Measurements from ENCODE around the gene ARHGAP24. TPM values are rescaled to one million over a fixed set of nuclear protein-coding genes. Genes with fewer than 3 reads are reported as not detected.
"Not testable (repeated sequence)": the region's sequence is repeated elsewhere in the genome, so short reads cannot be mapped to it uniquely, and the experiment has no call there.

The ARHGAP24 gene
- total RNA-seq, 1 donor from 2014 or later, result not detected

GRCh38 chr4:85482010-85482738 lies 7.2 kb downstream of the ARHGAP24 start:
- intact Hi-C loops (cut with micrococcal nuclease), result no loop called here

- intact Hi-C loops (cut with micrococcal nuclease), result no loop called here
Measured at GRCh38 chr4:85486425-85487086, 11.6 kb downstream of the ARHGAP24 start.

GRCh38 chr4:85488416-85488815 lies 13.5 kb downstream of the ARHGAP24 start:
- intact Hi-C loops (cut with micrococcal nuclease), result no loop called here

GRCh38 chr4:85489273-85489981 lies 14.5 kb downstream of the ARHGAP24 start:
- intact Hi-C loops (cut with micrococcal nuclease), result no loop called here

- intact Hi-C loops (cut with micrococcal nuclease), result no loop called here
Measured at GRCh38 chr4:85491527-85491926, 16.6 kb downstream of the ARHGAP24 start.

- intact Hi-C loops (cut with micrococcal nuclease), result no loop called here
Measured at GRCh38 chr4:85492336-85492735, 17.4 kb downstream of the ARHGAP24 start.

GRCh38 chr4:85495621-85496020 lies 20.7 kb downstream of the ARHGAP24 start:
- intact Hi-C loops (cut with micrococcal nuclease), result no loop called here

- intact Hi-C loops (cut with micrococcal nuclease), result no loop called here
Measured at GRCh38 chr4:85496126-85496849, 21.3 kb downstream of the ARHGAP24 start.

- intact Hi-C loops (cut with micrococcal nuclease), result no loop called here
Measured at GRCh38 chr4:85496933-85497332, 22.0 kb downstream of the ARHGAP24 start.

- intact Hi-C loops (cut with micrococcal nuclease), result no loop called here
Measured at GRCh38 chr4:85498068-85498733, 23.3 kb downstream of the ARHGAP24 start.

- intact Hi-C loops (cut with micrococcal nuclease), result no loop called here
Measured at GRCh38 chr4:85499573-85499972, 24.6 kb downstream of the ARHGAP24 start.

- intact Hi-C loops (cut with micrococcal nuclease), result no loop called here
Measured at GRCh38 chr4:85500110-85500867, 25.3 kb downstream of the ARHGAP24 start.

- intact Hi-C loops (cut with micrococcal nuclease), result not testable (repeated sequence)
Measured at GRCh38 chr4:85501145-85501544, 26.2 kb downstream of the ARHGAP24 start.

GRCh38 chr4:85508654-85509053 lies 33.7 kb downstream of the ARHGAP24 start:
- intact Hi-C loops (cut with micrococcal nuclease), result no loop called here

GRCh38 chr4:85509882-85510631 lies 35.1 kb downstream of the ARHGAP24 start:
- intact Hi-C loops (cut with micrococcal nuclease), result no loop called here

- intact Hi-C loops (cut with micrococcal nuclease), result no loop called here
Measured at GRCh38 chr4:85510632-85510984, 35.7 kb downstream of the ARHGAP24 start.

- intact Hi-C loops (cut with micrococcal nuclease), result no loop called here
Measured at GRCh38 chr4:85512446-85513205, 37.7 kb downstream of the ARHGAP24 start.

GRCh38 chr4:85514117-85514516 lies 39.2 kb downstream of the ARHGAP24 start:
- intact Hi-C loops (cut with micrococcal nuclease), result no loop called here

GRCh38 chr4:85514783-85515182 lies 39.8 kb downstream of the ARHGAP24 start:
- intact Hi-C loops (cut with micrococcal nuclease), result no loop called here
